Hepatocyte (in vitro differentiated cells): Measurements from ENCODE around the gene RUNX3. TPM values are rescaled to one million over a fixed set of nuclear protein-coding genes. Genes with fewer than 3 reads are reported as not detected.

ENCODE experiments used
- DNase-seq: peaks from one replicate; pipeline ENCODE4 v3.0.0-alpha.2; 2016; ENCODE audit warnings: low spot score
- H2AFZ ChIP-seq: fragments of 200-600 bp; sonication (generic); 2 replicates; pipeline ENCODE4 v1.6.0; 2016; ENCODE audit warnings: antibody characterized with exemption, mild to moderate bottlenecking
- H3K27ac ChIP-seq: fragments of 200-600 bp; sonication (generic); 2 replicates; pipeline ENCODE4 v1.5.1; 2016; ENCODE audit warnings: mild to moderate bottlenecking
- H3K27me3 ChIP-seq: fragments of 200-600 bp; sonication (generic); 2 replicates; pipeline ENCODE4 v1.6.1; 2016
- H3K36me3 ChIP-seq: fragments of 200-600 bp; sonication (generic); replicated peaks from 2 replicates; pipeline ENCODE4 v1.5.1; 2016; ENCODE audit warnings: low read depth; ENCODE audit not compliant: insufficient read depth
- H3K4me1 ChIP-seq: fragments of 200-600 bp; sonication (generic); 2 replicates; pipeline ENCODE4 v1.5.1; 2016; ENCODE audit warnings: mild to moderate bottlenecking, moderate library complexity; ENCODE audit not compliant: insufficient read depth
- H3K4me2 ChIP-seq: fragments of 200-600 bp; sonication (generic); 2 replicates; pipeline ENCODE4 v1.6.0; 2016
- H3K4me3 ChIP-seq: fragments of 200-600 bp; sonication (generic); 2 replicates; pipeline ENCODE4 v1.5.1; 2016; ENCODE audit warnings: mild to moderate bottlenecking
- H3K79me2 ChIP-seq: fragments of 200-600 bp; sonication (generic); 2 replicates; pipeline ENCODE4 v1.6.0; 2017; ENCODE audit warnings: mild to moderate bottlenecking
- H3K9me2 ChIP-seq: fragments of 200-600 bp; sonication (generic); replicated peaks from 2 replicates; pipeline ENCODE4 v1.6.0; 2017; ENCODE audit warnings: mild to moderate bottlenecking; ENCODE audit not compliant: insufficient read depth
- H3K9me3 ChIP-seq: fragments of 200-600 bp; sonication (generic); 2 replicates; pipeline ENCODE4 v1.5.1; 2016; ENCODE audit warnings: low read depth, mild to moderate bottlenecking
- H4K20me1 ChIP-seq: fragments of 200-600 bp; sonication (generic); 2 replicates; pipeline ENCODE4 v1.6.0; 2016; ENCODE audit warnings: mild to moderate bottlenecking; ENCODE audit not compliant: insufficient read depth, poor library complexity, severe bottlenecking
- EZH2 ChIP-seq: fragments of 200-600 bp; sonication (generic); IDR thresholded peaks from 2 replicates; pipeline ENCODE4 v1.6.1; 2016; ENCODE audit warnings: antibody characterized with exemption, mild to moderate bottlenecking, borderline replicate concordance
- EZH2phosphoT487 ChIP-seq: fragments of 200-600 bp; sonication (generic); IDR thresholded peaks from one replicate; pipeline ENCODE4 v1.6.1; 2018; ENCODE audit warnings: antibody characterized with exemption, mild to moderate bottlenecking, low read depth, moderate library complexity; ENCODE audit not compliant: unreplicated experiment, severe bottlenecking
- WGBS: methylation state at CpG from one replicate; pipeline ENCODE4 v1.1.6; 2016; ENCODE audit warnings: low lambda C conversion rate; ENCODE audit errors: missing lambda C conversion rate; 5-methylcytosine and 5-hydroxymethylcytosine counted together
- polyA plus RNA-seq: library from polyadenylated mRNA; unstranded; fragments of >200 nt; fragmentation: Nextera tagmentation; extraction: Ambion mirVana; gene quantifications from 2 replicates; pipeline ENCODE4 v1.2.1, GENCODE V29; 2016
- total RNA-seq: library from RNA; depleted of rRNA; stranded (reverse); fragments of >200 nt; gene quantifications from 2 replicates; pipeline ENCODE4 v1.2.3, GENCODE V29; 2014
- TF ChIP-seq, protein P1 (sequence below): fragments of 200-600 bp; sonication (generic); IDR thresholded peaks from 2 replicates; pipeline ENCODE4 v1.5.1; 2016; ENCODE audit warnings: antibody characterized with exemption, mild to moderate bottlenecking; ENCODE audit not compliant: poor library complexity

RUNX3 gene
- total and polyA plus RNA-seq, 2 experiments from 2014 or later, result 0.13 to 0.16 TPM

DNA sequence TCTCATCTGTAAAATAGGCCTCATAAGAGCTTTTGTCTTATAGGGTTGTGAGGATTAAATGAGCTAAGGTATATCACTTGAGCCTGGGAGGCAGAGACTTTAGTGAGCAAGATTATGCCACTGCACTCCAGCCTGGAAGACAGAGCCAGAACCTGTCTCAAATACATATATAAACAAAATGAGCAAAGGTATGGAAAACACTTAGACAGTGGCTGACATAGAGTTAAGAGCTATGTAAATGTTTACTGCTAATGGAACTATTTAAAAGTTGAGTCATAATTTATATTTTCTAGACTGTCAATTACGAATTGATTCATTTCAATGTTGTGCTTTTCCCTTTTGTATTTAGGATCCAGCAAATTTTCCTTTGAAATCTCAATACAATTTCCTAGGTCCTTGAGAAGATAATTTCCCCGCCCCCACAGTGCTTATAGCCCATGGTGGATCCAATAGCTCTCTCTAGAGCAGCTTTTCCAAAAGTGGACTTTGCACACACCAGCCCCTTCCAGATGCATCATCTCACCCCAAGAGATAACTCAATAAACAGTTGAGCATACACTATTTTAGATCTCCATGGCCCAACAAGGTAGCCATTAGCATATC is 21.8 kb upstream of the RUNX3 start:
- Histone ChIP-seq H4K20me1 (no peaks in the 10 kb centered on the region), H2AFZ (no peak overlapping the region), H3K9me3 (no peaks in the 10 kb centered on the region), H3K27ac (no peak overlapping the region), H3K36me3 (no peaks in the 10 kb centered on the region), H3K27me3 (no peaks in the 10 kb centered on the region), H3K79me2 (no peaks in the 10 kb centered on the region), H3K9me2 (no peaks in the 10 kb centered on the region), H3K4me2 (no peak overlapping the region), H3K4me1 (no peaks in the 10 kb centered on the region), H3K4me3 (no peak overlapping the region)
- no peak for DNase-seq
- 82% methylated on average over 2 of the region's 2 CpGs for WGBS
- no peak for TF ChIP-seq EZH2phosphoT487
- TF ChIP-seq EZH2, result no peak
- TF ChIP-seq, protein P1, sequence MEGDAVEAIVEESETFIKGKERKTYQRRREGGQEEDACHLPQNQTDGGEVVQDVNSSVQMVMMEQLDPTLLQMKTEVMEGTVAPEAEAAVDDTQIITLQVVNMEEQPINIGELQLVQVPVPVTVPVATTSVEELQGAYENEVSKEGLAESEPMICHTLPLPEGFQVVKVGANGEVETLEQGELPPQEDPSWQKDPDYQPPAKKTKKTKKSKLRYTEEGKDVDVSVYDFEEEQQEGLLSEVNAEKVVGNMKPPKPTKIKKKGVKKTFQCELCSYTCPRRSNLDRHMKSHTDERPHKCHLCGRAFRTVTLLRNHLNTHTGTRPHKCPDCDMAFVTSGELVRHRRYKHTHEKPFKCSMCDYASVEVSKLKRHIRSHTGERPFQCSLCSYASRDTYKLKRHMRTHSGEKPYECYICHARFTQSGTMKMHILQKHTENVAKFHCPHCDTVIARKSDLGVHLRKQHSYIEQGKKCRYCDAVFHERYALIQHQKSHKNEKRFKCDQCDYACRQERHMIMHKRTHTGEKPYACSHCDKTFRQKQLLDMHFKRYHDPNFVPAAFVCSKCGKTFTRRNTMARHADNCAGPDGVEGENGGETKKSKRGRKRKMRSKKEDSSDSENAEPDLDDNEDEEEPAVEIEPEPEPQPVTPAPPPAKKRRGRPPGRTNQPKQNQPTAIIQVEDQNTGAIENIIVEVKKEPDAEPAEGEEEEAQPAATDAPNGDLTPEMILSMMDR, result no peak

DNA sequence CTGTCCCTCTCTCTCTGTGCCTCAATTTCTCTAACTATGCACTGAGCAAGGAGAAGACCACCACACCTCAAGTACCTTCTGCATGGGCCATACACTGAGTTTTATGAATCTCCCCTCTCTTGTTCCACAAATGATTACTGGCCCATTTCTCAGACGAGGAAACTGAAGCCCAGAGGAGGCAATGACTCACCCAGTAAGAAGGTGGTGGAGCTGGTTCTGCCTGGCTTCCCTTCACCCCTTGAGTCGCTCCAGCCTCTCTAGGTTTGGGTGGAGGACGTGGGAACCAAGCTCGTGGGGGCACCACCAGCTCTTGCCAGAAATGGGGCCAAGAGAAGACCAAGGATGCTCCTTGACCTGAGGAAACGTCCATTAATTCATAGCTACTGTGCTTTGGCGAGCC is 21.3 kb upstream of the RUNX3 start:
- H3K27me3 ChIP-seq, result no peaks in the 10 kb centered on the region
- no peaks in the 10 kb centered on the region for H3K36me3 ChIP-seq
- no peaks in the 10 kb centered on the region for H4K20me1 ChIP-seq
- no peak overlapping the region for H3K4me2 ChIP-seq
- H2AFZ ChIP-seq, result no peak overlapping the region
- no peaks in the 10 kb centered on the region for H3K9me3 ChIP-seq
- DNase-seq, result no peak
- 86% methylated on average over 6 of the region's 6 CpGs for WGBS
- H3K79me2 ChIP-seq, result no peaks in the 10 kb centered on the region
- no peak overlapping the region for H3K27ac ChIP-seq
- TF ChIP-seq EZH2, result no peak
- no peaks in the 10 kb centered on the region for H3K9me2 ChIP-seq
- H3K4me3 ChIP-seq, result no peak overlapping the region
- no peaks in the 10 kb centered on the region for H3K4me1 ChIP-seq

DNA sequence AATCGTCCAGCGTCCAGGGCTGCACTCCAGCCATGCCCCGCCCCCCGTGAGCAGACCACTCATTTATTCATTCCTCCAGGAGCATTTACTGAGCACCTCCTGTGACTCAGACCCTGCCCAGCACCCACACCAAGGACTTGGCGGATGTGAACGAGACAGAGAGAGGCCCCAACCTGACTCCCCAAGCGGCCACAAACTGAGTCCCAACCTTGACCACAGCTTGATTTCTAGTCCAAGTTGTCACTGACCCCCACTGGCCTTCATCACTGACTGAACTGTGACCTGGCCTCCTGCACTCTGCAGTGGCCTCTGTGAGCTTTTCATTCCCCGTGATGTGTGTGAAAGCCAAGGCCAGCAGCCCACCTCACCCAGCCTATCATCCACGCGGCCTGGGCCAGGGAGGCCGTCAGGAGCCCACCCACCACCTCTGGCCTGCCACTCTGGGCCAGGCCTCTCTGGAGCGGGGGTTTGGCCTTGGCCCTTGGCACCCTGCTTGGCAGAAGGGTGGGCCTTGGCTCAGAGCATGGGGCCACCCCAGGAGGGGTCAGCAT is 19.3 kb upstream of the RUNX3 start:
- Histone ChIP-seq H3K79me2 (no peaks in the 10 kb centered on the region), H3K9me3 (no peaks in the 10 kb centered on the region), H3K27me3 (no peaks in the 10 kb centered on the region), H3K4me3 (no peak overlapping the region), H3K9me2 (no peaks in the 10 kb centered on the region), H3K27ac (no peak overlapping the region), H2AFZ (no peak overlapping the region), H4K20me1 (no peaks in the 10 kb centered on the region), H3K36me3 (no peaks in the 10 kb centered on the region), H3K4me1 (no peaks in the 10 kb centered on the region), H3K4me2 (no peak overlapping the region)
- TF ChIP-seq EZH2 (no peak), EZH2phosphoT487 (no peak)
- TF ChIP-seq, protein P1, result no peak
- WGBS, result 79% methylated on average over 12 of the region's 12 CpGs
- no peak for DNase-seq

DNA sequence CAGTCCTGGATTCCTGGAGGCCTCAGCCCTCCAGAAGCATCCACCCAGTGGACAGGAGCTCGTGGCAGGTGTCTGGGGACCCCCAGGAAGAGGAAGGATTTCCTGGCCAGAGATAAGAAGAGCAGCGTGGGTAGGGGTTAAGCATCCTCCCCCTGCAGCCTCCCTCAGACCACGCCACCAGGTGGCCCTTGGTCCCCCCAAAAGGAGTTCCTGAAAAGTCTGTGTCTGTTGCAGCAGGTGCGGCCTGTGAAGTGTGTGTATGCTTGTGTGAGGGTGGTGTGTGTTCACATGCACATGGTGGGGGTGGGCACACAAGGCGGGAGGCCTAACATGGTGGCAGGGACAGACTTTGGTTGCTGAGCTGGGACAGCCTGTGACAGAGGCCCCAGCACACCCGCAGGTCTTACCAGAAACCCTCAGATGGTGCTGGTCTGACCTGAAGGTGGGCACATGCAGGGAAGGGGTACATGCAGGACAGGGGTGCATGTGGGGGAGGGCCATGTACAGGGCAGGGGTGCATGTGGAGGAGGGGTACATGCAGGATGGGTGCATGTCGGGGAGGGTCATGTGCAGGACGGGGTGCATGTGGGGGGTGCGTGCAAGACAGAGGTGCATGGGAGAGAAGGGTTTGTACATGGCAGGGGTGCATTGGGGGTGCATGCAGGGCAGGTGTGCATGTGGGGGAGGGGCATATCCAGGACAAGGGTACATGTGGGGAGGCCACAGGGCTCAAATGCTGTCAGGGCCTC is 18.2 kb upstream of the RUNX3 start:
- no peaks in the 10 kb centered on the region for H3K27me3 ChIP-seq
- no peaks in the 10 kb centered on the region for H3K36me3 ChIP-seq
- WGBS, result 89% methylated on average over 9 of the region's 9 CpGs
- no peak overlapping the region for H2AFZ ChIP-seq
- H3K4me3 ChIP-seq, result no peak overlapping the region
- H3K27ac ChIP-seq, result no peak overlapping the region
- H3K4me2 ChIP-seq, result no peak overlapping the region
- no peaks in the 10 kb centered on the region for H3K4me1 ChIP-seq
- H3K9me3 ChIP-seq, result no peaks in the 10 kb centered on the region
- no peak for DNase-seq
- H3K9me2 ChIP-seq, result no peaks in the 10 kb centered on the region
- TF ChIP-seq EZH2phosphoT487, result no peak
- TF ChIP-seq EZH2, result no peak
- TF ChIP-seq, protein P1, result no peak
- H3K79me2 ChIP-seq, result no peaks in the 10 kb centered on the region
- H4K20me1 ChIP-seq, result no peaks in the 10 kb centered on the region
